CD4-positive, alpha-beta memory T cell (primary cell): ENCODE data around the gene P3H1. TPM values are rescaled to one million over a fixed set of nuclear protein-coding genes. Genes with fewer than 3 reads are reported as not detected.

Experiments used
- CTCF ChIA-PET: fragments of 350-600 bp; sonication (Branson Sonifier 250); formaldehyde crosslinking; loops from one replicate; lab custom pipeline; 2021; ENCODE audit warnings: inconsistent platforms; ENCODE audit not compliant: partially characterized antibody; lab: Charles Lee
- POLR2A ChIA-PET: fragments of 350-600 bp; sonication (Branson Sonifier 250); formaldehyde crosslinking; loops from one replicate; lab custom pipeline; 2021; ENCODE audit not compliant: partially characterized antibody; lab: Charles Lee
- DNase-seq, 5 donors: peaks; one replicate each; pipeline versions ENCODE4 v3.0.0 to v3.0.0-alpha.2; 2020 to 2022; ENCODE audit warnings: mixed read lengths in 1 of 5
- H3K27ac ChIP-seq: one replicate; pipeline ENCODE4 v1.7.0; 2013; ENCODE audit warnings: low read depth, low read length
- H3K27me3 ChIP-seq: 2 replicates; pipeline ENCODE4 v1.7.0; 2013; ENCODE audit warnings: mild to moderate bottlenecking, low read length, moderate library complexity; ENCODE audit not compliant: insufficient read depth
- H3K36me3 ChIP-seq: 2 replicates; pipeline ENCODE4 v1.7.0; 2013; ENCODE audit warnings: mild to moderate bottlenecking, low read length, moderate library complexity; ENCODE audit not compliant: insufficient read depth
- H3K4me1 ChIP-seq: 2 replicates; pipeline ENCODE4 v1.7.0; 2013; ENCODE audit warnings: mild to moderate bottlenecking, low read length, moderate library complexity; ENCODE audit not compliant: insufficient read depth
- H3K4me3 ChIP-seq, 2 donors: one replicate each; pipeline ENCODE4 v1.7.0; 2013; ENCODE audit warnings: low read length in 2 of 2, mild to moderate bottlenecking in 1 of 2
- H3K9me3 ChIP-seq, 2 donors: one replicate each; pipeline ENCODE4 v1.7.0; 2013; ENCODE audit warnings: low read length in 2 of 2, control low read depth in 1 of 2; ENCODE audit not compliant: control insufficient read depth in 1 of 2
- H3K27ac Mint-ChIP-seq, 7 donors: one replicate each; pipeline ENCODE4 v1.8.0; 2020 to 2021; ENCODE audit warnings: mixed read lengths in 7 of 7, mild to moderate bottlenecking in 6 of 7, inconsistent platforms in 3 of 7, moderate library complexity in 3 of 7
- H3K27me3 Mint-ChIP-seq, 2 donors: one replicate each; pipeline ENCODE4 v1.8.0; 2020 to 2021; ENCODE audit warnings: mixed read lengths in 2 of 2
- H3K36me3 Mint-ChIP-seq, 2 donors: one replicate each; pipeline ENCODE4 v1.8.0; 2020 to 2021; ENCODE audit warnings: mixed read lengths in 2 of 2, inconsistent platforms in 1 of 2, mild to moderate bottlenecking in 1 of 2
- H3K4me1 Mint-ChIP-seq, 4 donors: one replicate each; pipeline ENCODE4 v1.8.0; 2020 to 2021; ENCODE audit warnings: mixed read lengths in 4 of 4, mild to moderate bottlenecking in 1 of 4
- H3K4me3 Mint-ChIP-seq, 8 donors: one replicate each; pipeline ENCODE4 v1.8.0; 2020 to 2021; ENCODE audit warnings: mixed read lengths in 8 of 8, mild to moderate bottlenecking in 7 of 8, moderate library complexity in 6 of 8, inconsistent platforms in 3 of 8
- H3K9me3 Mint-ChIP-seq, 8 donors: one replicate each; pipeline ENCODE4 v1.8.0; 2020 to 2021; ENCODE audit warnings: mixed read lengths in 8 of 8, mild to moderate bottlenecking in 5 of 8, inconsistent platforms in 3 of 8, moderate library complexity in 1 of 8
- intact Hi-C: fragments of 100-400 bp; cut with micrococcal nuclease; formaldehyde crosslinking; loops from one replicate; pipeline ENCODE4 v1.15.1; 2023
- polyA plus RNA-seq, 2 donors: library from polyadenylated mRNA; unstranded; fragments of 300-500 nt; fragmentation: Illumina TruSeq; gene quantifications; one replicate each; pipeline ENCODE4 v1.2.3, GENCODE V29; 2021
- total RNA-seq, 2 experiments: library from RNA; stranded (reverse); gene quantifications; one replicate each; pipeline ENCODE4 v1.2.3, GENCODE V29; 2021

P3H1 gene
- total and polyA plus RNA-seq, 4 experiments from 2014 or later, result 7.5 to 56.6 (median 33.9) TPM

DNA sequence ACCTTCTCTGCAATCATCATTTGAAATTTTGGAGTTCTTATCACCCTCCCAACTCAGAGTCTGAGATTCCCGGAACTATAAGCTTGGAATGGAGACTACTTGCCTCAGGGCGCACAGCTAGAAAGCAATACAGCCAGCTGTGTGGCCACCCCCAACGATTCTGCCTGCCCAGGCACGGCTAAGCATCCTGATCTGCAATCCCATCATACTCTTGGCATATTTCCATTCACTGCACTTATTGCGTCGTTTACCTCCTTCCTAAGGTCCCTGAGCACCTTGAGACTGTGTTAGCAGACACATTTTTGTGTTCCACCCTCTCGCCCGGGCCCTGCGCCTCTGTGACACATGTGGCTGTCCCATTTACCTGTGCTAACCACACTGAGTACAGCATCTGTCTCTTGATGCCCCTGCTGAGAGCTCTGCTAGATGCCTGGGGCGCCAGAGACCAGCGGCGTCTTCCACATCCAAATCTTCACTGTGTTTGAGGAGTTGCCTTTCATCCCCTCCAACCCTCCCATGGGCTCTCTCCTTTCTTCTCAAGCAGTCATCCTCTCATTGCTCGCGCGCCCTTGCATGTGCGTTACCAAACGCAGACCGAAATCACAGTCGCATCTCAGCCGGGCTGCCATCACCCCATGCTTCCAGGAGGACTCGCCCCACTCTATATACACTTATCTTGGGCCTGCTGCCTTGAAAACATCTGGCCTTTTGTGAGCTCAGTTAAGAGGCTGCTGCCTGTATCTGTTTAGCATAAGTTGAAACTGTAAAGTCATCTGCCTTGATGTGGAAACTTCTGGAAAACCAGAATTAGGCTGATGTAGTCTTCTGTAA, 23.3 kb downstream of the P3H1 start:
- no peaks in the 10 kb centered on the region for H3K27me3 Mint-ChIP-seq
- no peak overlapping the region for H3K27ac ChIP-seq
- no peak for DNase-seq
- no peaks in the 10 kb centered on the region for H3K9me3 Mint-ChIP-seq
- CTCF ChIA-PET, result interaction anchor here (0.7 to 1.0 kb wide), 3 partner anchors 12 to 102 kb away, joined by 3 read pairs; no protein-coding TSS in a partner anchor
- peak overlapping the region in 1 of 8 donors; percentile 7 for H3K4me3 Mint-ChIP-seq
- no peaks in the 10 kb centered on the region for H3K27me3 ChIP-seq
- no peaks in the 10 kb centered on the region for H3K4me1 Mint-ChIP-seq
- peak overlapping the region in 2 of 7 donors; percentile 2 to 34 for H3K27ac Mint-ChIP-seq
- H3K36me3 ChIP-seq, result peaks cover 8% of the 10 kb centered on the region
- no peaks in the 10 kb centered on the region for H3K4me1 ChIP-seq
- H3K4me3 ChIP-seq, result no peak overlapping the region
- intact Hi-C loops, result no loop called here
- peaks cover 6 to 20% of the 10 kb centered on the region in 2 donors for H3K36me3 Mint-ChIP-seq
- POLR2A ChIA-PET, result interaction anchor here (1.1 kb wide), 1 partner anchor 78 kb away, joined by 3 read pairs; no protein-coding TSS in a partner anchor
- no peaks in the 10 kb centered on the region for H3K9me3 ChIP-seq

DNA sequence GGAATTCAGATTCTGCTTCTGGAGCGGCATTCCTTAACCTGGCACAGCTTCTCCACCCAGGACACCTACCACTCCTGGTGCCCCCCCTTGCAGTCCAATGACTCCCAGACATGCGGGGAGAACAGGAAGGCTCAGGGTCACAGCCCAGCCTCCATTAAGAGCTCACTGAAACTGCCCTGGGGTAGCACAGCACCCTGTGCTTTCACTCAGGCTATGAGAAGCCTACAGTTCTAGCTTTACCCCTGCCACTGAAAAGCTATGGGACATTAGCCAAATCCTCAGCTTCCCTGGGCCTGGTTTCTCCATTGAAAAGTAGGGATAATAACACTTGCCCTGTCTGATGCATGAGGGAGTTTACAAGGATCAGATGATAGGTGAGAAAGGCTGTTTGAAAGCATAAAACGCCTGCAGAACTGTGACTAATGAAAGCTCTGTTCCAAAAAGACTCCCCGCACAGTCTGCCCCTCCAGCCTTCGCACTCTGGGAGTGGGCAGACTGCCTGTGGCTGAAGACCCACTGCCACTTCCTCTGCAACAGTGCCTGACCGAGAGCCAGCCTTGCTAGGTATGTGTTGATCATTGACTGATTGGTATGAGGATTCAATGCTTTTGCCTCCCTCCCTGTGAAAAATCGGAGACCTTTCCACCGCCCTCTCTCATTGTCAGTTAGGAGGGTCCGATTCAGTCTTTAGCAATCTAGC, 24.1 kb downstream of the P3H1 start:
- Mint-ChIP-seq H3K36me3 (peaks cover 0 to 13% of the 10 kb centered on the region in 2 donors), H3K4me3 (peak overlapping the region in 1 of 8 donors; percentile 7), H3K27ac (peak overlapping the region in 1 of 7 donors; percentile 34), H3K27me3 (no peaks in the 10 kb centered on the region), H3K9me3 (no peaks in the 10 kb centered on the region), H3K4me1 (no peaks in the 10 kb centered on the region)
- Histone ChIP-seq H3K4me1 (no peaks in the 10 kb centered on the region), H3K4me3 (no peak overlapping the region), H3K36me3 (peaks cover 8% of the 10 kb centered on the region), H3K27ac (no peak overlapping the region), H3K27me3 (no peaks in the 10 kb centered on the region), H3K9me3 (no peaks in the 10 kb centered on the region)
- ChIA-PET POLR2A (interaction anchor here (1.1 kb wide), 1 partner anchor 79 kb away, joined by 3 read pairs; no protein-coding TSS in a partner anchor), CTCF (interaction anchor here (0.5 to 1.4 kb wide), 4 partner anchors 10 to 269 kb away, joined by 3 read pairs; no protein-coding TSS in a partner anchor)
- intact Hi-C loops, result no loop called here
- no peak for DNase-seq

- CTCF ChIA-PET, result interaction anchor here (1.0 to 1.4 kb wide), 2 partner anchors 11 kb away, joined by 3 read pairs; no protein-coding TSS in a partner anchor
- intact Hi-C loops, result no loop called here
- Histone ChIP-seq H3K27ac (no peak overlapping the region), H3K4me1 (no peaks in the 10 kb centered on the region), H3K27me3 (no peaks in the 10 kb centered on the region), H3K4me3 (no peak overlapping the region), H3K9me3 (no peaks in the 10 kb centered on the region), H3K36me3 (peaks cover 8% of the 10 kb centered on the region)
- H3K4me1 Mint-ChIP-seq, result peaks cover 1 to 3% (median 3%) of the 10 kb centered on the region in 4 donors
- no peaks in the 10 kb centered on the region for H3K9me3 Mint-ChIP-seq
- DNase-seq, result no peak
- POLR2A ChIA-PET, result no interaction called here
- no peak overlapping the region for H3K27ac Mint-ChIP-seq
- H3K27me3 Mint-ChIP-seq, result no peaks in the 10 kb centered on the region
- H3K4me3 Mint-ChIP-seq, result no peak overlapping the region
- peaks cover 0 to 11% of the 10 kb centered on the region in 2 donors for H3K36me3 Mint-ChIP-seq
These were observed 24.7 kb downstream of the P3H1 start for GRCh38 chr1:42742141-42742540.

DNA sequence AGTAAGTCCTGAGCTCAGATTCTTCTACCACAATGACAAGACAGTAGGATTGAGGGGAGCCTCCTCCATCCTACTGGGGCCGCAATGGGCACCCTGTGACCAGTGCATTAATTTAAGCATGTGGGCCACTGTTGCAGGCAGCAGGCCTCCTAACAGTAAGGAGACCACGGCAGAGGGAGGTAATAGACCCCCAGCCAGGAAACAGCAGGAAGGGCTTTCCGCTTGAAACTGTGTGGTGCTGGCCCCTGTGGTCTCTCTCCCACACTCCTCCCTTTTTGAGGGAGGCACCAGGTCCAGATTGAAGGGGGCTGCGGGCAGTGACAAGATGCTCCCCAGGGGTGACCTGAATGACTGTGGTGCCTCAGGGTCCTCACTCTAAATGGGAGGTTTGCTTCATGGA, 25.1 kb downstream of the P3H1 start:
- no peaks in the 10 kb centered on the region for H3K9me3 ChIP-seq
- ChIA-PET POLR2A (no interaction called here), CTCF (interaction anchor here (1.4 kb wide), 1 partner anchor 11 kb away, joined by 3 read pairs; no protein-coding TSS in a partner anchor)
- Mint-ChIP-seq H3K9me3 (no peaks in the 10 kb centered on the region), H3K36me3 (peaks cover 0 to 7% of the 10 kb centered on the region in 2 donors), H3K4me1 (peaks cover 1 to 7% (median 5%) of the 10 kb centered on the region in 4 donors), H3K27me3 (no peaks in the 10 kb centered on the region), H3K4me3 (no peak overlapping the region), H3K27ac (no peak overlapping the region)
- intact Hi-C loops, result no loop called here
- no peak for DNase-seq
- peaks cover 5% of the 10 kb centered on the region for H3K36me3 ChIP-seq
- no peaks in the 10 kb centered on the region for H3K4me1 ChIP-seq
- no peak overlapping the region for H3K27ac ChIP-seq
- no peaks in the 10 kb centered on the region for H3K27me3 ChIP-seq
- no peak overlapping the region for H3K4me3 ChIP-seq

DNA sequence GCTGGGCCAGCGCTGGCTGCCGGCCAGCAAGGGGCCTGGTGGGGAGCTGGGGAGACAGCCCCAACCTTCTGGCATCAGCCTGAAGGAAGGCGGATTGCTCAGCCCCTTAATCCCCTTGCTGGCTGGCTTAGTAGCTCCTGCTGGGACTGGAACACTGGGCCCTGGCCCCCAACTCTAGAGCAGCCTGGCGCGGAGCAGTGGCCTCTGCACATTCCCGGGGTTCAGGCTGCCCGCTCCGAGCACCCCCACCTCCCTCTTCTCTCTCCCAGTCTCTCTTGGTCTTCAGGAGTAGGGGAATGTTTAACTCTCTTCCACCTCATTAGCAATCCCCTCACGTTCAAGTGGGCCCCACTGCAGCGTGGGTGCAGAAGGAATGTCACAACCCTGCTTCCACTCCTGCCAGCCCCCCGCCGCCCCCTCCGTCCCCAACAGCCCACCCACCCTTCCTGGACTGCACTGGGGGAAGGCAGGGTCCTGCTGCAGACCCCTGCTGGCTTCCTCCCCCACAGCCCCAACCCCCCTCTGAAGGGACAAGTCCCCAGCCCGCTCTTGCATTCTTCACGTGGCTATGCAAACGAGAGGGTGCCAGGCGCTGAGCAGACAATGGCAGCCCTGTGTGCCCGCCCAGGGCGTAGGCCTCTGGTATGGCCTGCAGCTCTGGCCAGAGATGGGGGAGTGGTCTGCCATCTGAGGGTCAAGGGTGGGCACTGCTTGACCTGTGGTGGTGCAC, 25.8 kb downstream of the P3H1 start:
- POLR2A ChIA-PET, result no interaction called here
- CTCF ChIA-PET, result no interaction called here

GRCh38 chr1:42739753-42740700, 26.8 kb downstream of the P3H1 start, which contains the start of gene CLDN19:
CLDN19 (minus strand) TSS chr1:42740236; CDS start chr1:42740063, 173 bp downstream.
- Mint-ChIP-seq H3K9me3 (no peaks in the 10 kb centered on the region), H3K27me3 (no peaks in the 10 kb centered on the region)

More for the DNA sequence above, 25.8 kb downstream of the P3H1 start:
- Histone ChIP-seq H3K4me3 (no peak overlapping the region), H3K36me3 (no peaks in the 10 kb centered on the region), H3K9me3 (no peaks in the 10 kb centered on the region), H3K4me1 (no peaks in the 10 kb centered on the region), H3K27me3 (no peaks in the 10 kb centered on the region), H3K27ac (no peak overlapping the region)
- peaks cover 1 to 12% (median 5%) of the 10 kb centered on the region in 4 donors for H3K4me1 Mint-ChIP-seq
- H3K4me3 Mint-ChIP-seq, result no peak overlapping the region
- no peaks in the 10 kb centered on the region for H3K9me3 Mint-ChIP-seq
- DNase-seq, result no peak
- intact Hi-C loops, result no loop called here
- H3K27me3 Mint-ChIP-seq, result no peaks in the 10 kb centered on the region
- peaks cover 0 to 5% of the 10 kb centered on the region in 2 donors for H3K36me3 Mint-ChIP-seq
- no peak overlapping the region for H3K27ac Mint-ChIP-seq

More at GRCh38 chr1:42739753-42740700, 26.8 kb downstream of the P3H1 start, which contains the start of gene CLDN19:
- no peaks in the 10 kb centered on the region for H3K4me1 ChIP-seq
- peak within 1 kb of the TSS in 1 of 7 donors; percentile 22 for H3K27ac Mint-ChIP-seq
- no peak within 1 kb of the TSS for H3K4me3 ChIP-seq
- CTCF ChIA-PET, result no interaction called here
- H3K36me3 Mint-ChIP-seq, result no peaks in the 10 kb centered on the region
- no peaks in the 10 kb centered on the region for H3K27me3 ChIP-seq
- H3K27ac ChIP-seq, result no peak within 1 kb of the TSS
- no peaks in the 10 kb centered on the region for H3K36me3 ChIP-seq
- H3K4me1 Mint-ChIP-seq, result peaks cover 1 to 12% (median 5%) of the 10 kb centered on the region in 4 donors
- POLR2A ChIA-PET, result no interaction called here
- no peaks in the 10 kb centered on the region for H3K9me3 ChIP-seq
- intact Hi-C loops, result no loop called here
- no peak for DNase-seq
- no peak within 1 kb of the TSS for H3K4me3 Mint-ChIP-seq
